ENCODE measurements around the gene UBQLN4.

DNA sequence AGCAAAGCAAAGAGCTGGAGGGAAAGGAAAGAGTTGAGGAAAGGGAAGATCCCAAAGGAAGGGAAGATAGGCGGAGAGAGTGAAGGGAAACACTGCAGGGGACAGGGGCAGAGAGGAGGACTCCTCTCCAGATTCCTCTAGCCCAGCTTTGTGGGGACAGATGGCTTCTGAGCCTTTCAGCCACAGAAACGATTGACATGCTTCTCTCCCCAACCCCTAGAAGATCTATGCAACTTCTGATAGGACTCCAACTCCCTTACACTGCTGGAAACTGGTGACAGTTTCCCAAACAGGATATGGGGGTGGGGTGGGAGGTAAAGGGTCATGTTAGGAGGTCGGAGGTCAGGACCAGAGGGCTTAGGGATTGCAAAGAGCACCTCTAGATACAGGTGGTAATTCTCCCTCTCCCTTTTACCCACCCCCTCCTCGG is 22.2 kb upstream of the UBQLN4 start:
- TF ChIP-seq, protein P1, sequence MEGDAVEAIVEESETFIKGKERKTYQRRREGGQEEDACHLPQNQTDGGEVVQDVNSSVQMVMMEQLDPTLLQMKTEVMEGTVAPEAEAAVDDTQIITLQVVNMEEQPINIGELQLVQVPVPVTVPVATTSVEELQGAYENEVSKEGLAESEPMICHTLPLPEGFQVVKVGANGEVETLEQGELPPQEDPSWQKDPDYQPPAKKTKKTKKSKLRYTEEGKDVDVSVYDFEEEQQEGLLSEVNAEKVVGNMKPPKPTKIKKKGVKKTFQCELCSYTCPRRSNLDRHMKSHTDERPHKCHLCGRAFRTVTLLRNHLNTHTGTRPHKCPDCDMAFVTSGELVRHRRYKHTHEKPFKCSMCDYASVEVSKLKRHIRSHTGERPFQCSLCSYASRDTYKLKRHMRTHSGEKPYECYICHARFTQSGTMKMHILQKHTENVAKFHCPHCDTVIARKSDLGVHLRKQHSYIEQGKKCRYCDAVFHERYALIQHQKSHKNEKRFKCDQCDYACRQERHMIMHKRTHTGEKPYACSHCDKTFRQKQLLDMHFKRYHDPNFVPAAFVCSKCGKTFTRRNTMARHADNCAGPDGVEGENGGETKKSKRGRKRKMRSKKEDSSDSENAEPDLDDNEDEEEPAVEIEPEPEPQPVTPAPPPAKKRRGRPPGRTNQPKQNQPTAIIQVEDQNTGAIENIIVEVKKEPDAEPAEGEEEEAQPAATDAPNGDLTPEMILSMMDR (conservative IDR thresholded peaks at IDR 0.05; ENCODE audit: low read depth, low read length), result no peak
- TF ChIP-seq EZH2 (IDR thresholded peaks at IDR 0.05; ENCODE audit: borderline replicate concordance, low read depth, low read length, poor library complexity, severe bottlenecking), result no peak

All from A673 (cell line).